Activated gamma-delta T cell (primary cell): ENCODE data around the gene LHFPL3.

Source experiments
- DNase-seq: peaks from one replicate; lab custom pipeline; 2025; lab: John Stamatoyannopoulos, UW

Gene LHFPL3

GRCh38 chr7:104843198-104843597 is 514.8 kb downstream of the LHFPL3 start:
- no peak for DNase-seq

GRCh38 chr7:104845557-104845956 is 517.2 kb downstream of the LHFPL3 start:
- DNase-seq: no peak

DNA sequence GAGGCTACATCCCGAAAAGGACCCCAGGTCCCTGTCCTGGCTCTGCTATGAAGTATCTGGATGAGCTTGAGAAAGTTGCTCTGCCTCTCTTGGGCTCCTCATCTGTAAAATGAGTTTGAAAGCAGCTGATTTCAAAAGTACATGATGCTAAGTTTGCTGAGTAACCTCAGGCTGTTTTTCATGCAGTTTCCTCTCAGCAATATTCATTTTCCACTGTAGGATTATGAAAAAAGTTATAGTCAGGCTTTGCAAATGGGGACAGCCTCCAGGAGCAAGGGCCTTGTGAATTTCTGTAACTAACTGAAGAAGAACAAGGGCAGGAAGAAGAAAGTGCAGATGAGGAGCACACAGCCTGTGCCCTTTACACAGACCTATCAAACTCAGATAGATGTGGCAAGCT is 518.3 kb downstream of the LHFPL3 start:
- DNase-seq: no peak

DNA sequence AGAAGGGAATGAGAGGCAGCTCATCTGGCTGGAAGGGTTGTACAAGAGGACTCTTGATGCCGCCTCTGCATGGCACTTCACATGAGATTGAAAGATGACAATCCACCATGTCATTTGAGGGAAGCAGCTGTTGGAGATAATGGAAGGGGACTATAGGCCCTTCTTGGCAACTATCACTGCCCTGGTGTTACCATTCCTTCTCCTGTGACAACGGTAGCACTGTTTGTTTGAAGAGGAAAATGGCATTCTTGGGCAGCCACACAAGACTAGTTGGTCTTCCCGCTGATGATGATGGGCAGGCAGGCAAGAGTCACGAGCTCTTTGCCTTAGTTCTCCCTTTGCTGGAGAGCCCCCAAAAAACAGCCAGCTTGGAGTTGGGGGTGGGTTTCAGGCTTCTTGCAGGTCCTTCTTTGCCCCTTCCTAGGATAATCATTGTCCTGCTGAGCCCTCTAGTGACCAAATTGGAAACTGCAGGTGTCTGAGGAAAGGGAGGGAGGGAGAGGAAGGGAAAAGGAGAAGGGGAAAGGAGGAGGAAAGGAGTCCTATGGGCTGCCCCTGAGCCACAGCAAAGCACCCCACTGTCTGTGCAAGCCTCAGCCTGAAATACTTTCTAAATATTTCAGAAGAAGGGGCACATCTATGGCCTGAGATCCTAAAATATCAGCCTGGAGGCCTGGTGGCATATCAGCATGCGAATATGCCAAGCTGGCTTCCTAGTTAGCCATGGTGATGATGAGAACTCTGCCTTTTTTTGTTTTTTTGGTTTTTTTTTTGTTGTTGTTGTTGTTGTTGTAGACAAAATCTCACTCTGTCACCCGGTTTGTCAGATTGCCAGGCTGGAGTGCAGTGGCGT is 520.0 kb downstream of the LHFPL3 start:
- DNase-seq: no peak

GRCh38 chr7:104850374-104850773 is 522.0 kb downstream of the LHFPL3 start:
- no peak for DNase-seq

DNA sequence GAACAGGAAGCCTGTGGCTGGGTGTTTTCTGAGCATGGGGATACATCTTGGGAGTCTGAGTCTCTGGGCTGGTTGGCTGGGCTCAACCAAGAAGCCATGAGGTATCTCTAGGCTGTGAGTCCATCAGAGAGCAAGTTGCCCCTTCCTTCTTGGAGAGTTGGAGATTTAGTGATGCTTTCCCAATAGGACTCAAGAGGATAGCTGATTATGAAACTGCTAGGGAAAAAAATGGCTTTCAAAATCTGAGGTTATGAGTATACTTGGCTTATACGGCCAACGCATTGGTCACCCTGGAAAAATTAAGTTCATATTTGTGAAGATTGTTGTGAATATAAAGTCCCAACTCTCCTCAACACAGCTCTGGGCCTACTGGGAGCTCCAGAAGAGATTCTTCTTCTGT is 522.9 kb downstream of the LHFPL3 start:
- DNase-seq: no peak

DNA sequence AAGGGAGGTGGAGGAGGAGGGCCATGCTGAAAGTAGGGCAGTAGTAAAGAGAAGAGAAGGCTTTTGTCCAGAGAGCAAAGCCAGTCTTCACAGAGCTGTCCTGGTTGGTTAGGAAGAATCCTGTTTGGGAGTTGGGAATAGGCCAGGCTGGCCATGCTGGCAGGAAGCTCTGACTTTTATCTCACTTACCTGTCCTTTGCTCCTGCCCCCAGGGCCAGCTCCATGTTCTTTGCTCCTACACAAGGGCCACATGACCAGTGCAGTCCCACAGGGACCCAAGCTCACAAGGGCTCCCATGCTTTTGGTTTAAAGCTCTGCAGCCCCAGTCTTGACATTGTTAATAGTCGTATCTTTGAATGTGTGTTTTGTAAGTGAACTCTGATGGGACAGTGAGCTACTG is 524.0 kb downstream of the LHFPL3 start:
- DNase-seq: no peak

DNA sequence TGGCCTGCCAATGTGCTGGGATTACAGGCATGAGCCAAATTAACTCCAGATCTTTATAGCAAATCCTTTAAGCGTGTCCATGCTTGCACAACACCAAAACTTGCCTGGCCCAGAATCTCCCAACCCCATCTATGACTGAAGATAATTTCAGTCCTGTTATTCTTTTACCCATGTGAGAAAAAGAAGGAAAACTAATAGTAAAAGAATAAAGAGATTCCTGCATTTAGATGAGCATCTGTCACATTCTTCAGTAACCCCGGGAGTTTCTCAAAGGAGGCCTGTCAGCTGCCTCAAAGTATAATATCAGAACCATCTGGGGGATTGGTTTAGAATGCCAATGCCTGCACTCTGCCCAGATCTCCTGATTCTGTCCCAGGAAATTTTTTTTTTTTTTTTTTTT is 527.5 kb downstream of the LHFPL3 start:
- no peak for DNase-seq

DNA sequence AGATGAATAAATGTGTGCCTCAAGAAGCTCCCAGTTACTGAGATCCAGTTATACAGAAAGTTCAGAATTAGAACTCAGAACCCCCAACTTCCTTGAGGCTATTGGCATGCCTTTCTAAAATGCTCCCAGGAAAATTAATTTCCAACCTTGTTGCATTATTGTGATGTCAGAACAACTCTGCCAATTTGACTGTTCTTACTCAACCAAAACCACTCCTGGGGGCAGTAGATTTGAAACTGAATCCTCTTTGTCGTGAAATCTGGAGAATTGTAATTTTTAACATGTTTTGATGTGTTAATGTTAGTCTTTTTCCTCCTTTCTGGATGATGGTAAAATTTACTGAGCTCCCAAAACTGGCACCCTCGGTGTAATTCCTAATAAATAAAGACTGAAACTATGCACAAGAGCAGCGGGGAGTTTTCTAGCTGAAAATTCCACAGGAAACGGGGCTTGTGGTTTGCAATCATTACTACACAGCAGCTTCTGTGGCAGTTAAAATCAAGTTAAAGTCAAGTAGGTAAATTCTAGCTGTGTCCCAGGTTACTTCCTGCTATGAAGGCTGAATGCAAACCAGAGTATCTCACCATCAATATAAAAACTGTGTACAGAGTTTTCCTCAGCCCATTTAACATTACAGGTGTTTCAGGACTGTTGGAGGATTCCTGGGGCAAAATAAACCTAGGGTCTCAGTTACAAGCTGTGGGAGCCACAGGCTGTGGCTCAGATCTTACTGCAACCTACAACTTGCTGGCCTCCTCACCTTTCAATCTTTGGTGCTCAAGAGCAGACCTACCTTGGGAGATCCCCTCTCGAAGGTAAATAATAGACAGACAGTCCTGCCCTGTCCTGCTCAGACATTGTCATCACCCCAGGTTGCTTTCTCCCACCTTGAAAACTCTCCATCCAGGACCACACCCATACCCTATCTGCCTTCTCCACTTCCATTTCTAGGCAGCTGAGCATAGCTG is 529.3 kb downstream of the LHFPL3 start:
- no peak for DNase-seq

DNA sequence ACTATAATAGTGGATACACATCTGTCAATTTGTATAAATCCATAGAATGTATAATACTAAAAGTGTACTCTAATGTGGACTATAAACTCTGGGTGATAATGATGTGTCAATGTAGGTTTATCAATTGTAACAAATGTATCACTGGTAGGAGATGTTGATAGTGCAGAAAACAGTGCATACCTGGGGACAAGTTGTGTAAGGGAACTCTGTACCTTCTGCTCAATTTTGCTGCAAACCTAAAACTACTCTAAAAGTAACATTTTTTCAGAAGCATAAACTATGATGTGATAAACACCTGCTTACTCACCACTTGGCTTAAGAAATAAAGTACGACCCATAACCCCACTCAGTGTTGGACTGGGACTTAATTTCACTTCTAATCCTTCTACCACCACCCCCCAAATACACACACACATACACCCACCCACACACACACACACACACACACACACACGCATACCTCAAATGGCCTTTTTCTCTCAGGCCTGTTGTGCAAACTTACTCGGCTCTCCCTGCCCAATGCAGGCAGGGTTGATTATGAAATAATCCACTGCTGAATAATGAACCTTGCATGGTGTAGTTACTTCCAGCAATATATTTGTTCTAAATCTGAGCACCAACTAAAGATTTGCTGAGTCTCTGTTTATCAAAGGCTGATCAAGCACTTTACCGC is 531.5 kb downstream of the LHFPL3 start:
- no peak for DNase-seq

- no peak for DNase-seq
These were observed 533.5 kb downstream of the LHFPL3 start for GRCh38 chr7:104861729-104862390.

DNA sequence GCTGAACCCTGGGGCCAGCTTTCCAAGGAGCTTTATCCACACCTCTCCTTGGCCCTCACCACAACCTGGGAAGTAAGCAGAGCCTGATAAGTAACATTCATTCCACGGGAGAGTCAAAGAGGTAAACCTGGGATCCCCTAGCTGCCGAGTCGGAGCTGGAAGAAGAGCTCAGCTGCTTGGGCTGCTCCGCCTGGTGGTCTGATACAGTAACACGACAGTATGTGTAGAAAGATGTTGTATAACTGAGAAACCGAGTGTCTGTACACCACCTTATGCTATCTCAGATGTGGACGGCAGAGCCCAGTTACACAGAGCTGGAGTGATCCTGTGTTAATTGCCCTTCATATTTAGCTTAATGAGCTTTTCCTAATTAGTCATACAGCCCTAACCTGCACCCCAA is 534.3 kb downstream of the LHFPL3 start:
- DNase-seq: no peak

DNA sequence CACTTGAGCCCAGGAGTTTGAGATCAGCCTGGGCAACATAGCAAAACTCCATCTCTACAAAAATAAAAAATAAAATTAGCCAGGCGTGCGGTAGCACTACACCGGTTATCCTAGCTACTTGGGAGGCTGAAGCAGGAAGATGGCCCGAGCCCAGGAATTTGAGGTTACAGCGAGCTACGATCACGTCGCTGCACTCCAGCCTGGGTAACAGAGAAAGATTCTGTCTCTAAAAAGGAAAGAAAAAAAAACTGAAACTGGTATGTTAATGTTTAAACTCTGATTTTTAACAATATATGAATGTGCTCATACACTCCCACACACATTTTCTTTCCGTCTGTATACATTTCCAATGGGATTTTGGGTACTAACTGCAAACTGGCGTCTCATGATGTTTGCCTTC is 545.0 kb downstream of the LHFPL3 start:
- DNase-seq: no peak

GRCh38 chr7:104878577-104878976 is 550.2 kb downstream of the LHFPL3 start:
- DNase-seq: no peak

- no peak for DNase-seq
These were observed 554.9 kb downstream of the LHFPL3 start for GRCh38 chr7:104883248-104883717.

- DNase-seq: peak; percentile 16
These were observed 555.5 kb downstream of the LHFPL3 start for GRCh38 chr7:104883718-104884452.

- DNase-seq: no peak
These were observed 558.2 kb downstream of the LHFPL3 start for GRCh38 chr7:104886651-104887050.

DNA sequence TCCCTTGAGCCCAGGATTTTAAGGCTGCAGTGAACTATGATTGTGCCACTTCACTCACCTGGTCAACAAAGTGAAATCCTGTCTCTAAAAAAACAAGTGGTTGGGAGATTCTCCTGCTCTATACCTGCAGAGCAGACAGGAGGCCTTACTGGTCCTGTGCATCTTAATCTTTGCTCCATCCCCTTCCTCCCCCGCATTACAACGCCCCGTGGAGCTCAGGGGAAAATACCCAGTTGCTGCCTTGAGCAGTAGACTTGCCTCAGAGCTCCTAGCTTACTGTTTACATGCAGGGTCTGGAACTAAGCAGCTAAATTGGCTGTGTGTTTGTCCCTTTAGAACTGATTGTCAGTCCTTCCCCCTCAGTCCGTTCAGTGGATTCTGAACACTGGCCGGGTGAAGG is 561.8 kb downstream of the LHFPL3 start:
- no peak for DNase-seq

GRCh38 chr7:104891949-104892348 is 563.5 kb downstream of the LHFPL3 start:
- no peak for DNase-seq

- DNase-seq: no peak
These were observed 565.9 kb downstream of the LHFPL3 start for GRCh38 chr7:104894314-104894713.
